Bronchial epithelial cell (primary cell): Measurements from ENCODE around the gene CPA4. TPM values are rescaled to one million over a fixed set of nuclear protein-coding genes. Genes with fewer than 3 reads are reported as not detected.
A peak's percentile ranks its signal among the peaks of the same experiment; 100 is the strongest.

ENCODE experiments used
- DNase-seq: peaks from one replicate; pipeline ENCODE4 v3.0.0-alpha.2; 2010; ENCODE audit warnings: low read depth
- FAIRE-seq: peaks from 2 replicates; lab custom pipeline; 2011; peaks lifted over from hg19 to GRCh38; lab: Jason Lieb, UNC
- H3K27me3 ChIP-seq: 2 replicates; pipeline ENCODE4 v1.5.1; 2011; ENCODE audit warnings: low read length; ENCODE audit not compliant: control insufficient read depth, insufficient read depth
- H3K36me3 ChIP-seq: 2 replicates; pipeline ENCODE4 v1.5.1; 2011; ENCODE audit warnings: low read length; ENCODE audit not compliant: control insufficient read depth, insufficient read depth
- H3K4me3 ChIP-seq: 2 replicates; pipeline ENCODE4 v1.5.1; 2011; ENCODE audit warnings: mild to moderate bottlenecking, low read depth, low read length, control low read depth
- total RNA-seq: library from RNA; depleted of rRNA; stranded (reverse); fragments of >200 nt; gene quantifications from 2 replicates; pipeline ENCODE4 v1.2.1, GENCODE V29; 2014
- TF ChIP-seq, protein P1 (sequence below): IDR thresholded peaks from 2 replicates; pipeline ENCODE4 v1.5.1; 2011; ENCODE audit warnings: mild to moderate bottlenecking, moderate library complexity, low read length, control low read depth, inconsistent platforms; ENCODE audit not compliant: insufficient read depth, severe bottlenecking

CPA4 gene
- total RNA-seq, 1 donor from 2014 or later = 5.3 TPM

DNA sequence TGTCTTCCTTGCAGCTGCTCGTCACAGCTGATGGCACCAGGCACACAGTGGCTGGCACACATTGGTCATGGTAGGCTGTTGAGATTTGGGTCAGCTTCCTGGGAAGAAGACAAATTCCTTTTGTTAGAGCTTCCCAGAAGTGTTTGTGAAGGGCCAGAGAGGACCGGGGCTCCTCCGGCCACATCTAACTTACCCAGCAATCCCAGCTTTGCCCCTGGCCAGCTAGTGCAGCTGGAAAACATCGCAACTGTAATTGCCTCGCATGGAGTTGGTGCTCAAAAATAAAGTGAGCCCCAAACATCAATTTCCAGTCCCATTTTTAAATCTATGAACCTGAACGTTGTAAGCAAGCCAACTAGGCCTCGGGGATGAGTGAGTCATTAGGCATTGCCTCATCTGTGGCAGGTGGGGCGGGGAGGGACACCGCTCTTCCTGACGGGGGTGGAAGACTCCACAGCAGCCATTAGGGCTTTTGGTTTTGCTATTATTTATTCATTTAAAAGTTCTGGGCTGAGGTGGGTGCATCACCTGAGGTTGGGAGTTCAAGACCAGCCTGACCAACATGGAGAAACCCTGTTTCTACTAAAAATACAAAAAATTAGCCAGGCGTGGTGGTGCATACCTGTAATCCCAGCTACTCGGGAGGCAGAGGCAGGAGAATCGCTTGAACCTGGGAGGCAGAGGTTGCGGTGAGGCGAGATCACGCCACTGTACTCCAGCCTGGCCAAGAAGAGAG lies 64.1 kb downstream of the CPA4 start:
- no peak overlapping the region for H3K4me3 ChIP-seq
- DNase-seq = peak; percentile 90
- H3K36me3 ChIP-seq = no peaks in the 10 kb centered on the region
- TF ChIP-seq, protein P1, sequence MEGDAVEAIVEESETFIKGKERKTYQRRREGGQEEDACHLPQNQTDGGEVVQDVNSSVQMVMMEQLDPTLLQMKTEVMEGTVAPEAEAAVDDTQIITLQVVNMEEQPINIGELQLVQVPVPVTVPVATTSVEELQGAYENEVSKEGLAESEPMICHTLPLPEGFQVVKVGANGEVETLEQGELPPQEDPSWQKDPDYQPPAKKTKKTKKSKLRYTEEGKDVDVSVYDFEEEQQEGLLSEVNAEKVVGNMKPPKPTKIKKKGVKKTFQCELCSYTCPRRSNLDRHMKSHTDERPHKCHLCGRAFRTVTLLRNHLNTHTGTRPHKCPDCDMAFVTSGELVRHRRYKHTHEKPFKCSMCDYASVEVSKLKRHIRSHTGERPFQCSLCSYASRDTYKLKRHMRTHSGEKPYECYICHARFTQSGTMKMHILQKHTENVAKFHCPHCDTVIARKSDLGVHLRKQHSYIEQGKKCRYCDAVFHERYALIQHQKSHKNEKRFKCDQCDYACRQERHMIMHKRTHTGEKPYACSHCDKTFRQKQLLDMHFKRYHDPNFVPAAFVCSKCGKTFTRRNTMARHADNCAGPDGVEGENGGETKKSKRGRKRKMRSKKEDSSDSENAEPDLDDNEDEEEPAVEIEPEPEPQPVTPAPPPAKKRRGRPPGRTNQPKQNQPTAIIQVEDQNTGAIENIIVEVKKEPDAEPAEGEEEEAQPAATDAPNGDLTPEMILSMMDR = no peak
- FAIRE-seq = no peak
- H3K27me3 ChIP-seq = no peaks in the 10 kb centered on the region

- no peak overlapping the region for H3K4me3 ChIP-seq
- FAIRE-seq = no peak
- no peak for DNase-seq
- H3K36me3 ChIP-seq = no peaks in the 10 kb centered on the region
- H3K27me3 ChIP-seq = no peaks in the 10 kb centered on the region
- TF ChIP-seq, protein P1 = no peak
These were observed 65.5 kb downstream of the CPA4 start for GRCh38 chr7:130358471-130358870.

GRCh38 chr7:130359276-130359857 lies 66.4 kb downstream of the CPA4 start:
- no peak for FAIRE-seq

GRCh38 chr7:130360518-130360917 lies 67.6 kb downstream of the CPA4 start:
- TF ChIP-seq, protein P1 = no peak
- no peaks in the 10 kb centered on the region for H3K36me3 ChIP-seq
- no peaks in the 10 kb centered on the region for H3K27me3 ChIP-seq
- no peak for FAIRE-seq
- H3K4me3 ChIP-seq = no peak overlapping the region
- DNase-seq = no peak

More at GRCh38 chr7:130359276-130359857, 66.4 kb downstream of the CPA4 start:
- no peak overlapping the region for H3K4me3 ChIP-seq
- H3K36me3 ChIP-seq = no peaks in the 10 kb centered on the region
- H3K27me3 ChIP-seq = no peaks in the 10 kb centered on the region
- DNase-seq = peak; percentile 89
- TF ChIP-seq, protein P1 = no peak

GRCh38 chr7:130361681-130362080 lies 68.7 kb downstream of the CPA4 start:
- H3K36me3 ChIP-seq = no peaks in the 10 kb centered on the region
- no peak for DNase-seq
- FAIRE-seq = no peak
- TF ChIP-seq, protein P1 = no peak
- H3K4me3 ChIP-seq = no peak overlapping the region
- H3K27me3 ChIP-seq = no peaks in the 10 kb centered on the region
